HepG2 (cell line): ENCODE results near the gene PPARA. TPM values are rescaled to one million over a fixed set of nuclear protein-coding genes. Genes with fewer than 3 reads are reported as not detected.

Source experiments
- ATF3 ChIP-seq: sonication (generic); formaldehyde crosslinking; IDR thresholded peaks from 2 replicates; pipeline ENCODE4 v1.4.0; 2020; ENCODE audit warnings: missing genetic modification reagents
- DRAP1 ChIP-seq: IDR thresholded peaks from 2 replicates; pipeline ENCODE4 v1.6.1; 2016; ENCODE audit warnings: missing genetic modification reagents, missing compliant biosample characterization
- EEA1 ChIP-seq: sonication (generic); formaldehyde crosslinking; IDR thresholded peaks from 2 replicates; pipeline ENCODE4 v1.5.1; 2020; ENCODE audit warnings: mild to moderate bottlenecking, missing genetic modification reagents, borderline replicate concordance
- HNF1B ChIP-seq: sonication (generic); formaldehyde crosslinking; IDR thresholded peaks from 2 replicates; pipeline ENCODE4 v1.5.1; 2020; ENCODE audit warnings: mild to moderate bottlenecking, moderate library complexity, missing genetic modification reagents
- IRX3 ChIP-seq: sonication (generic); formaldehyde crosslinking; IDR thresholded peaks from 2 replicates; pipeline ENCODE4 v1.8.1; 2023; ENCODE audit warnings: mild to moderate bottlenecking, low read depth, missing genetic modification reagents, borderline replicate concordance
- KAT7 ChIP-seq: IDR thresholded peaks from 2 replicates; pipeline ENCODE4 v1.6.1; 2018; ENCODE audit warnings: borderline replicate concordance, missing compliant biosample characterization
- KDM5A ChIP-seq: fragments of 200-600 bp; sonication (generic); IDR thresholded peaks from 2 replicates; pipeline ENCODE4 v1.7.0; 2018; ENCODE audit warnings: antibody characterized with exemption, mild to moderate bottlenecking, low read length, borderline replicate concordance
- MAFG ChIP-seq: sonication (generic); formaldehyde crosslinking; IDR thresholded peaks from 2 replicates; pipeline ENCODE4 v1.5.1; 2020; ENCODE audit warnings: mild to moderate bottlenecking, missing genetic modification reagents
- MIER2 ChIP-seq: IDR thresholded peaks from 2 replicates; pipeline ENCODE4 v1.6.1; 2016; ENCODE audit warnings: missing biosample characterization, missing genetic modification reagents
- MYC ChIP-seq: sonication (generic); formaldehyde crosslinking; IDR thresholded peaks from 2 replicates; pipeline ENCODE4 v1.9.0; 2021; ENCODE audit warnings: missing genetic modification reagents, borderline replicate concordance
- NONO ChIP-seq, 2 experiments: fragments of 450-650 bp in 1 of 2; sonication (generic) in 1 of 2; formaldehyde crosslinking in 1 of 2; IDR thresholded peaks in 1 of 2; conservative IDR thresholded peaks in 1 of 2; 2 replicates each; pipeline versions ENCODE4 v1.6.1 to v1.8.0; 2017 to 2022; ENCODE audit warnings: mild to moderate bottlenecking in 1 of 2, missing genetic modification reagents in 1 of 2, moderate library complexity in 1 of 2
- RARA ChIP-seq: IDR thresholded peaks from 2 replicates; pipeline ENCODE4 v1.6.1; 2016; ENCODE audit warnings: missing genetic modification reagents, missing compliant biosample characterization
- SETDB1 ChIP-seq: sonication (generic); formaldehyde crosslinking; IDR thresholded peaks from 2 replicates; pipeline ENCODE4 v1.5.1; 2020; ENCODE audit warnings: missing genetic modification reagents, mild to moderate bottlenecking, borderline replicate concordance
- SIN3A ChIP-seq: IDR thresholded peaks from 2 replicates; pipeline ENCODE4 v1.6.1; 2011; ENCODE audit warnings: low read depth, mild to moderate bottlenecking, control low read depth, low read length, borderline replicate concordance
- SIX4 ChIP-seq: sonication (generic); formaldehyde crosslinking; IDR thresholded peaks from 2 replicates; pipeline ENCODE4 v1.4.0; 2020; ENCODE audit warnings: missing genetic modification reagents
- SOX6 ChIP-seq, 2 experiments: fragments of 450-650 bp in 1 of 2; sonication (generic) in 1 of 2; formaldehyde crosslinking in 1 of 2; IDR thresholded peaks; 2 replicates each; pipeline versions ENCODE4 v1.4.0 to v1.6.1; 2017 to 2020; ENCODE audit warnings: antibody characterized with exemption in 1 of 2, mild to moderate bottlenecking in 1 of 2, missing genetic modification reagents in 1 of 2
- TARDBP ChIP-seq: sonication (generic); formaldehyde crosslinking; IDR thresholded peaks from 2 replicates; pipeline ENCODE4 v1.8.0; 2022; ENCODE audit warnings: mild to moderate bottlenecking, missing genetic modification reagents
- TERF1 ChIP-seq: sonication (generic); formaldehyde crosslinking; IDR thresholded peaks from 2 replicates; pipeline ENCODE4 v1.8.0; 2022; ENCODE audit warnings: mild to moderate bottlenecking, missing genetic modification reagents, moderate library complexity
- ZNF121 ChIP-seq: sonication (generic); formaldehyde crosslinking; IDR thresholded peaks from 2 replicates; pipeline ENCODE4 v1.5.0; 2020; ENCODE audit warnings: mild to moderate bottlenecking, missing genetic modification reagents
- ZNF343 ChIP-seq: sonication (generic); formaldehyde crosslinking; IDR thresholded peaks from 2 replicates; pipeline ENCODE4 v1.4.0; 2020; ENCODE audit warnings: mild to moderate bottlenecking, missing genetic modification reagents
- ZNF597 ChIP-seq: sonication (generic); formaldehyde crosslinking; IDR thresholded peaks from 2 replicates; pipeline ENCODE4 v1.5.0; 2020; ENCODE audit warnings: missing genetic modification reagents
- ZNF598 ChIP-seq: sonication (generic); formaldehyde crosslinking; IDR thresholded peaks from 2 replicates; pipeline ENCODE4 v1.5.1; 2020; ENCODE audit warnings: mild to moderate bottlenecking, missing genetic modification reagents, borderline replicate concordance
- ZNF703 ChIP-seq: sonication (generic); formaldehyde crosslinking; IDR thresholded peaks from 2 replicates; pipeline ENCODE4 v1.5.1; 2020; ENCODE audit warnings: missing genetic modification reagents, mild to moderate bottlenecking, moderate library complexity, borderline replicate concordance
- ZNF720 ChIP-seq: sonication (generic); formaldehyde crosslinking; IDR thresholded peaks from 2 replicates; pipeline ENCODE4 v1.4.0; 2020; ENCODE audit warnings: missing genetic modification reagents
- ZNF772 ChIP-seq: sonication (generic); formaldehyde crosslinking; IDR thresholded peaks from 2 replicates; pipeline ENCODE4 v1.5.0; 2020; ENCODE audit warnings: mild to moderate bottlenecking, missing genetic modification reagents
- ZSCAN21 ChIP-seq: sonication (generic); formaldehyde crosslinking; IDR thresholded peaks from 2 replicates; pipeline ENCODE4 v1.8.0; 2022; ENCODE audit warnings: mild to moderate bottlenecking, missing genetic modification reagents, moderate library complexity, borderline replicate concordance
- polyA plus RNA-seq, 8 experiments: library from polyadenylated mRNA; depleted of rRNA in 3 of 8; stranded (reverse) in 7 of 8; unstranded in 1 of 8; fragments of >200 nt; fragmentation: Illumina TruSeq in 4 of 8; extraction: Trizol in 4 of 8; gene quantifications; 2 replicates each; pipeline versions ENCODE4 v1.2.1 to v1.2.3, GENCODE V29; 2011 to 2016; ENCODE audit warnings: low read depth in 4 of 8, missing spikeins in 1 of 8, mixed read lengths in 1 of 8; ENCODE audit not compliant: insufficient read depth in 1 of 8
- total RNA-seq, 5 experiments: library from RNA; depleted of rRNA; stranded (reverse); fragments of >200 nt; fragmentation: Illumina TruSeq; extraction: Trizol; gene quantifications; 2 replicates each; pipeline ENCODE4 v1.2.3, GENCODE V29; 2016; ENCODE audit warnings: low read depth in 1 of 5

The PPARA gene
- total and polyA plus RNA-seq, 2 of the 13 experiments (the other 11 are each of a cell fraction or from before 2014, with no cell fraction given), result 18.2 to 24.7 TPM

- TF ChIP-seq SETDB1 (no peak), IRX3 (no peak), ZNF703 (CRISPR knock-in tag) (no peak), DRAP1 (CRISPR knock-in tag) (no peak), ZNF343 (no peak), ZSCAN21 (no peak; the same call in 1 of the 2 replicates), NONO (IDR thresholded peaks at IDR 0.05) (no peak), NONO (CRISPR knock-in tag; conservative IDR thresholded peaks at IDR 0.05) (peak; percentile 91), ZNF772 (no peak; the same call in 1 of the 2 replicates), RARA (peak; percentile 98), SOX6 (IDR thresholded peaks at IDR 0.05) (no peak), SOX6 (CRISPR knock-in tag; IDR thresholded peaks at IDR 0.05) (peak; percentile 86), ZNF121 (CRISPR knock-in tag) (no peak), TERF1 (no peak), ATF3 (CRISPR knock-in tag) (no peak), ZNF598 (CRISPR knock-in tag) (no peak), ZNF597 (CRISPR knock-in tag) (no peak), MAFG (CRISPR knock-in tag) (no peak), MIER2 (no peak), HNF1B (CRISPR knock-in tag) (peak; percentile 87), TARDBP (peak; percentile 46; the same call in 1 of the 2 replicates), KDM5A (no peak), EEA1 (CRISPR knock-in tag) (peak; percentile 56; the same call in 1 of the 2 replicates), SIN3A (no peak), ZNF720 (CRISPR knock-in tag) (no peak), SIX4 (CRISPR knock-in tag) (no peak), MYC (CRISPR knock-in tag) (peak; percentile 72; the same call in 1 of the 2 replicates), KAT7 (CRISPR knock-in tag) (no peak)
These were observed 17.3 kb upstream of the PPARA start (continued) for GRCh38 chr22:46132830-46133587.
